SK-N-SH (cell line): ENCODE measurements around the gene BTK. TPM values are rescaled to one million over a fixed set of nuclear protein-coding genes. Genes with fewer than 3 reads are reported as not detected.

Source experiments
- CTCF ChIA-PET: fragments of 300-600, 350-600 bp; formaldehyde crosslinking; extraction: SDS; loops from one replicate; lab custom pipeline; 2021; lab: Yijun Ruan, JAX
- POLR2A ChIA-PET: fragments of 350-600 bp; sonication (Branson Sonifier 250); formaldehyde crosslinking; extraction: SDS; loops from one replicate; lab custom pipeline; 2020; ENCODE audit warnings: antibody characterized with exemption, inconsistent platforms; lab: Yijun Ruan, JAX
- DNase-seq: peaks from one replicate; pipeline ENCODE4 v3.0.0; 2012
- H2AFZ ChIP-seq: fragments of 200-600 bp; sonication (generic); 2 replicates; pipeline ENCODE4 v1.8.1; 2016; ENCODE audit warnings: antibody characterized with exemption, mild to moderate bottlenecking, low read depth
- H3F3A ChIP-seq: fragments of 200-600 bp; sonication (generic); replicated peaks from 2 replicates; pipeline ENCODE3; 2016; ENCODE audit warnings: antibody characterized with exemption, mild to moderate bottlenecking; ENCODE audit not compliant: insufficient read depth
- H3K27ac ChIP-seq, 2 experiments: fragments of 200-500 bp in 1 of 2; fragments of 200-600 bp in 1 of 2; sonication (Bioruptor generic) in 1 of 2; sonication (generic), shearing (Covaris generic) in 1 of 2; 2 replicates each; pipeline versions ENCODE4 v1.5.1 to v1.6.1; 2014 to 2016; ENCODE audit warnings: low read depth in 2 of 2, inconsistent platforms in 1 of 2, low read length in 1 of 2, mild to moderate bottlenecking in 1 of 2, mixed read lengths in 1 of 2
- H3K27me3 ChIP-seq: fragments of 200-600 bp; sonication (generic), shearing (Covaris generic); 2 replicates; pipeline ENCODE4 v1.6.1; 2016; ENCODE audit warnings: mixed run types; ENCODE audit not compliant: insufficient read depth
- H3K36me3 ChIP-seq, 2 experiments: fragments of 200-500 bp in 1 of 2; fragments of 200-600 bp in 1 of 2; sonication (Bioruptor generic) in 1 of 2; sonication (generic) in 1 of 2; replicated peaks in 1 of 2; 2 replicates each; pipeline versions ENCODE3 to v1.5.1; 2014 to 2016; ENCODE audit warnings: low read length in 1 of 2, mild to moderate bottlenecking in 1 of 2; ENCODE audit not compliant: insufficient read depth in 2 of 2, control insufficient read depth in 1 of 2
- H3K4me1 ChIP-seq, 2 experiments: fragments of 200-500 bp in 1 of 2; fragments of 200-600 bp in 1 of 2; sonication (Bioruptor generic) in 1 of 2; sonication (generic), shearing (Covaris generic) in 1 of 2; 2 replicates each; pipeline versions ENCODE4 v1.5.1 to v1.6.1; 2014 to 2016; ENCODE audit warnings: low read depth in 1 of 2, low read length in 1 of 2, mixed run types in 1 of 2; ENCODE audit not compliant: insufficient read depth in 2 of 2, control insufficient read depth in 1 of 2
- H3K4me2 ChIP-seq: fragments of 200-600 bp; sonication (generic), shearing (Covaris generic); 2 replicates; pipeline ENCODE4 v1.6.1; 2017; ENCODE audit warnings: mixed run types
- H3K4me3 ChIP-seq, 2 experiments: fragments of 200-500 bp in 1 of 2; fragments of 200-600 bp in 1 of 2; sonication (Bioruptor generic) in 1 of 2; sonication (generic), shearing (Covaris generic) in 1 of 2; 2 replicates each; pipeline versions ENCODE4 v1.5.1 to v1.8.1; 2014 to 2016; ENCODE audit warnings: low read depth in 2 of 2, inconsistent platforms in 1 of 2, low read length in 1 of 2, mild to moderate bottlenecking in 1 of 2, mixed read lengths in 1 of 2, moderate library complexity in 1 of 2
- H3K79me2 ChIP-seq: fragments of 200-600 bp; sonication (generic); 2 replicates; pipeline ENCODE4 v1.8.1; 2017; ENCODE audit warnings: mild to moderate bottlenecking; ENCODE audit not compliant: insufficient read depth
- H3K9ac ChIP-seq: fragments of 200-600 bp; sonication (generic); 2 replicates; pipeline ENCODE4 v1.6.1; 2017; ENCODE audit warnings: mixed run types
- H3K9me2 ChIP-seq: fragments of 200-600 bp; sonication (generic); 2 replicates; pipeline ENCODE4 v1.6.1; 2017; ENCODE audit warnings: mixed run types
- H3K9me3 ChIP-seq: fragments of 200-600 bp; sonication (generic); 2 replicates; pipeline ENCODE4 v1.6.1; 2017; ENCODE audit warnings: mixed run types, mild to moderate bottlenecking, moderate library complexity
- H4K20me1 ChIP-seq: fragments of 200-600 bp; sonication (generic); 2 replicates; pipeline ENCODE4 v1.6.1; 2017; ENCODE audit warnings: mild to moderate bottlenecking, mixed run types; ENCODE audit not compliant: insufficient read depth
- EZH2phosphoT487 ChIP-seq: fragments of 200-600 bp; sonication (generic); IDR thresholded peaks from 2 replicates; pipeline ENCODE4 v1.6.1; 2017; ENCODE audit warnings: low read depth, mixed run types, mild to moderate bottlenecking, antibody characterized with exemption, moderate library complexity, borderline replicate concordance
- FOXJ3 ChIP-seq: sonication (generic); formaldehyde crosslinking; IDR thresholded peaks from 2 replicates; pipeline ENCODE4 v1.5.1; 2020; ENCODE audit warnings: mild to moderate bottlenecking, missing genetic modification reagents
- FOXM1 ChIP-seq: IDR thresholded peaks from 2 replicates; pipeline ENCODE4 v1.4.0; 2012; ENCODE audit warnings: low read depth, mild to moderate bottlenecking
- IRF3 ChIP-seq: fragments of 150-350 bp; IDR thresholded peaks from 2 replicates; pipeline ENCODE4 v1.6.1; 2016; ENCODE audit warnings: mild to moderate bottlenecking, low read depth, low read length
- MEF2A ChIP-seq: IDR thresholded peaks from 2 replicates; pipeline ENCODE4 v1.4.0; 2012; ENCODE audit warnings: low read depth, borderline replicate concordance
- MXI1 ChIP-seq: IDR thresholded peaks from 2 replicates; pipeline ENCODE4 v1.6.1; 2012; ENCODE audit warnings: mild to moderate bottlenecking, low read depth, low read length, improper control_type of control experiment
- NFIC ChIP-seq: IDR thresholded peaks from 2 replicates; pipeline ENCODE4 v1.4.0; 2012; ENCODE audit warnings: borderline replicate concordance
- NRF1 ChIP-seq: IDR thresholded peaks from 2 replicates; pipeline ENCODE4 v1.6.1; 2012; ENCODE audit warnings: low read depth, mild to moderate bottlenecking, low read length
- PBX3 ChIP-seq: IDR thresholded peaks from 2 replicates; pipeline ENCODE4; 2012
- POLR2AphosphoS5 ChIP-seq: IDR thresholded peaks from 2 replicates; pipeline ENCODE4 v1.6.1; 2012; ENCODE audit warnings: low read depth, low read length
- RAD21 ChIP-seq: IDR thresholded peaks from 2 replicates; pipeline ENCODE4 v1.6.1; 2012; ENCODE audit warnings: mild to moderate bottlenecking, low read length
- REST ChIP-seq: IDR thresholded peaks from 2 replicates; pipeline ENCODE4 v1.6.1; 2012; ENCODE audit warnings: mild to moderate bottlenecking, low read depth, low read length, moderate library complexity
- RFX5 ChIP-seq: IDR thresholded peaks from 2 replicates; pipeline ENCODE4 v1.6.1; 2012; ENCODE audit warnings: mild to moderate bottlenecking, improper control_type of control experiment, low read length
- SIN3A ChIP-seq: IDR thresholded peaks from 2 replicates; pipeline ENCODE4 v1.6.1; 2012; ENCODE audit warnings: low read depth, mild to moderate bottlenecking, low read length, moderate library complexity, borderline replicate concordance
- SMC3 ChIP-seq: IDR thresholded peaks from 2 replicates; pipeline ENCODE4 v1.6.1; 2012; ENCODE audit warnings: low read depth, low read length, improper control_type of control experiment
- TAF1 ChIP-seq: IDR thresholded peaks from 2 replicates; pipeline ENCODE4 v1.6.1; 2012; ENCODE audit warnings: low read depth, mild to moderate bottlenecking, low read length, moderate library complexity, borderline replicate concordance
- TCF12 ChIP-seq: IDR thresholded peaks from 2 replicates; pipeline ENCODE4 v1.4.0; 2012
- USF2 ChIP-seq: fragments of 150-350 bp; IDR thresholded peaks from 2 replicates; pipeline ENCODE4 v1.6.1; 2017; ENCODE audit warnings: antibody characterized with exemption, low read length, low read depth, borderline replicate concordance
- WGBS: methylation state at CpG from one replicate; pipeline ENCODE4 v1.1.6; 2017; ENCODE audit warnings: low lambda C conversion rate; 5-methylcytosine and 5-hydroxymethylcytosine counted together
- polyA plus RNA-seq, 3 experiments: library from polyadenylated mRNA; depleted of rRNA; stranded (reverse); fragments of >200 nt; gene quantifications; 2 replicates each; pipeline ENCODE4 v1.2.3, GENCODE V29; 2012

Gene BTK
- polyA plus RNA-seq, 1 of the 3 experiments (the other 2 are of a cell fraction), result not detected

GRCh38 chrX:101368800-101369199 lies 17.2 kb downstream of the BTK start:
- CTCF ChIA-PET, result interaction anchor here (0.9 kb wide), 1 partner anchor 19 kb away, joined by 4 read pairs; no protein-coding TSS in a partner anchor
- H3K9me2 ChIP-seq, result no peaks in the 10 kb centered on the region
- no peak overlapping the region for H3K27ac ChIP-seq

GRCh38 chrX:101365301-101365795 lies 20.6 kb downstream of the BTK start:
- Histone ChIP-seq H3K27ac (no peak overlapping the region), H4K20me1 (no peaks in the 10 kb centered on the region), H3K4me1 (peaks cover 0 to 2% of the 10 kb centered on the region in 2 experiments; a peak in 1 of 4 replicates), H3F3A (no peaks in the 10 kb centered on the region), H3K9me2 (no peaks in the 10 kb centered on the region), H3K79me2 (no peaks in the 10 kb centered on the region), H3K4me3 (no peak overlapping the region), H3K36me3 (no peaks in the 10 kb centered on the region), H3K9ac (no peak overlapping the region), H3K27me3 (peaks cover 20% of the 10 kb centered on the region), H3K9me3 (no peaks in the 10 kb centered on the region), H3K4me2 (no peak overlapping the region), H2AFZ (no peak overlapping the region)
- DNase-seq, result no peak
- TF ChIP-seq SIN3A (no peak), FOXJ3 (no peak), MXI1 (no peak), IRF3 (no peak), PBX3 (no peak), RFX5 (no peak), TCF12 (no peak), REST (no peak), USF2 (no peak), POLR2AphosphoS5 (no peak), EZH2phosphoT487 (no peak), NFIC (no peak), SMC3 (no peak), MEF2A (no peak)
- ChIA-PET POLR2A (interaction anchor here (1.5 kb wide), 1 partner anchor 26 kb away, joined by 4 read pairs; the partner anchor contains the start of gene RPL36A), CTCF (no interaction called here)
- 59% methylated on average over 1 of the region's 1 CpG for WGBS

More at GRCh38 chrX:101368800-101369199, 17.2 kb downstream of the BTK start:
- H3K4me3 ChIP-seq, result no peak overlapping the region
- POLR2A ChIA-PET, result interaction anchor here (2.3 kb wide), 1 partner anchor 22 kb away, joined by 5 read pairs; the partner anchor contains the start of gene RPL36A
- H3K9me3 ChIP-seq, result no peaks in the 10 kb centered on the region
- peaks cover 11% of the 10 kb centered on the region; the same call in 1 of the 2 replicates for H3K27me3 ChIP-seq
- no peak overlapping the region for H3K4me2 ChIP-seq
- H3K9ac ChIP-seq, result no peak overlapping the region
- TF ChIP-seq EZH2phosphoT487 (no peak), NRF1 (no peak), TAF1 (no peak), RAD21 (no peak), POLR2AphosphoS5 (no peak), FOXM1 (no peak)
- H2AFZ ChIP-seq, result no peak overlapping the region
- H3K36me3 ChIP-seq, result no peaks in the 10 kb centered on the region
- no peaks in the 10 kb centered on the region for H3F3A ChIP-seq
- H4K20me1 ChIP-seq, result no peaks in the 10 kb centered on the region
- DNase-seq, result no peak
- no peaks in the 10 kb centered on the region for H3K79me2 ChIP-seq
- no peaks in the 10 kb centered on the region for H3K4me1 ChIP-seq
